NCI-H2029 (cell line): Measurements from ENCODE around the gene PIMREG.

Experiments
- DNase-seq: peaks from one replicate; lab custom pipeline; 2025; lab: John Stamatoyannopoulos, UW

The PIMREG gene, protein sequence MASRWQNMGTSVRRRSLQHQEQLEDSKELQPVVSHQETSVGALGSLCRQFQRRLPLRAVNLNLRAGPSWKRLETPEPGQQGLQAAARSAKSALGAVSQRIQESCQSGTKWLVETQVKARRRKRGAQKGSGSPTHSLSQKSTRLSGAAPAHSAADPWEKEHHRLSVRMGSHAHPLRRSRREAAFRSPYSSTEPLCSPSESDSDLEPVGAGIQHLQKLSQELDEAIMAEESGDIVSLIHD

DNA sequence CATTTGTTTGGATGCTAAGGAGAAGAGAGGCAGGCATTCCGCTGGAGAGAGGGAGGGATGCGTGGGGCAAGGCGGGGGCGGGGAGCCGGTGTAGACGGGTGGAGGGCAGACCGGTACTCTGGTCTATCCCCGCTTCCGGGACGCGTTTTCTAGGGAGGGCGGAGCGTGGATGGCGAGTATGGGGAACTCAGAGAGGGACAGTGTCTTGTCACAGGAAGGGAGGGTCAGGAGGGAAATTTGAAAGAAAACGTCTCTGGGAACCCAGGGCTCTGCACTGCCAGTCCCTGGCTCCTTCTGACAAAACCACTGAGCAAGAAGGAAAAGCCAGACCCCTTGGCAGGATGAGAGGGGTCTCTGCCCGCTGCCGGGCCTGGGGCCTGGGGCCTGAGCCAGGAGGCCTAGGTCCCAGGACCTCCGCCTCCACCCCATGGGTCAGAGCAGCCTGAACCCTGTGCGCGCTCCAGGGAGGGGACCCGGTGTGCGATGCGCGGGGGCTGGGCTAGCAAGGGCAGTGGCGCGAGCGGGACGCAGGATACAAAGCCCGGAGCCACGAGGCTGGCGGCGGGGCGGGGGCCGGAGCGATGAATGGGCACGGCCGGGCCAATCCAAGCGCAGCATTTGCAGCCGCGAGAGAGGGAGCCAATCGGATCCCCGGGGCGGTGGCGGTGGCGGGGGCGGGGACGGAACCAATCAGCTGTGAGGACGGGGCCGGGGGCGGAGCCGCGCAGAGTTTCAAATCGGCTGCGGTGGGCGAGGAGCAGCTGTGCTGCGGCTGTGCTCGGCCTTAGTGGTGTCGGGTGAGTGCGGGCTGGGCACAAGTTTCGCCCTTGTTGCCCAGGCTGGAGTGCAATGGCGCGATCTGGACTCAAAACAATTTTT lies at the start of gene PIMREG:
PIMREG (plus strand) TSS at position 764 of the 879 bp plus-strand sequence. CDS start 656 bp downstream, outside the sequence.
- DNase-seq: peak; percentile 75

DNA sequence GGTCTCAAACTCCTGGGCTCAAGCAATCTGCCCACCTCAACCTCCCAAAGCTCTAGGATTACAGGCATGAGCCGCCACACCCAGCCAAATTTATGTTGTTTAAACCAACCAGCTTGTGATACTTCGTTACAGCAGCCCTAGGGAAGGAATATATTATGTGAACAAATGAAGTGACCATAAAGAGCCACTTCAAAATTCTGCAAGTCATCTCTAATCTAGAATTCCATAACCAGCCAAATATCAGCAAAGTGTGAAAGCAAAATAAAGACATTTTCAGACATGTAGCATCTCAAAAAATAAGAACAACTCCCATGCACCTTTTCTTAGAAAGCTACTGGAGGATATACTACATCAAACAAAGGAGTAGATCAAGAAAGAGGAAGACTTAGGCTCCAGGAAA lies 45.3 kb upstream of the PIMREG start:
- no peak for DNase-seq

DNA sequence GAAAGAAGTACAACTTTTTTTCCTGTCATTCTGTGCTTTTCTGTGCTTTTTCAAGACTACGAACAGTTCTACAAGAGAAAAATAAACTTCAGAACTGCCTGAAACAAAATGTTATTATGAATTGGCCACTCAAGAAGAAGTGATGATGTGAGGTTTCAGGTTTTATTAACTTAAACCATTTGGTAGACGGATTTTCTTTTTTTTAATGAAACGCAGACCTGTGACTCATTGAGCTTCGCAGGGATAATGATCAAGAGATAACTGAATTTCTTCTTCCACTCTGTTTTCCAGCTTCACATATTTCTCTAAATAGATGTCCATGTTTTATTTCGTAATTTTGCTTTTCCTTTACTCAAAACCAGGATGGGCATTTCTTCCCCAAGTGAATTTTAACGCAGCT lies 42.0 kb upstream of the PIMREG start:
- DNase-seq: no peak

DNA sequence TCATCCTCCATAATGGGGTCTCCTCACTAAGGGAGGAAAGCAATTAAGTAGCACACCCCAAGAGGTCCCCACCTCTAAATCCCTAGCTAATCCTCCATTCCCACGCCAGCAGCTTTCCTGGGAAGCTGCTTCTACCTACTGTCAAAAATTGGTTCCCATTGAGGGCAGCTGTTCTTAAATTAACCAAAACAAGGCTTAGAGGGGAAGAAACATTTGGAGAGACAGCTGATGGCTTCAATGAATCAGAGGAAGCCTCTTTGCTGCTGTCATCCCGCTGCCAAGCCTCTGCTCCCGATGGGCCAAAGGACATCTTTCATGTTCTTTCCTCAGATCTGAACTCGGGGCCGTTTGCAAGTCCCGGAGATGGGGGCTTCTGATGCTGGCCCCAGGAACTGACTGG lies 36.0 kb upstream of the PIMREG start:
- no peak for DNase-seq

DNA sequence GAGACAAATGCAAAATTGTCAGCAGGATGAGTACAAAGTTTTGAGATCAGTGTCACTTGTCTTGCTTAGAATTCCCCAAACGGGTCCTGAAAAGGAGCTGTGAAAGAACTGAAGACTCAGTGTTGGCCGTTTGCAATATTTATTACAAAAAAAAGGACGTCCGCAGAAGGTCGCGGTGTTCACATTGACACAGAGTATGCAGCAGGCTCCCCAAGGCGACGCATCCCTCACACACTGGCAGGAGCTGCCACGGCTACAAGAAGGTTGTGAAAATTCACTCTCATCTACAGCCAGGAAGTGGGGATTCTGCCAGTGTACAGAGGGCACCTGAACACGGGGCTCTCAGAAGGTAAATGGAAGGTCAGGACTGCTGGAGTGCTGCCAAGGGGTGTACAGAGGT lies 35.5 kb upstream of the PIMREG start:
- DNase-seq: no peak

DNA sequence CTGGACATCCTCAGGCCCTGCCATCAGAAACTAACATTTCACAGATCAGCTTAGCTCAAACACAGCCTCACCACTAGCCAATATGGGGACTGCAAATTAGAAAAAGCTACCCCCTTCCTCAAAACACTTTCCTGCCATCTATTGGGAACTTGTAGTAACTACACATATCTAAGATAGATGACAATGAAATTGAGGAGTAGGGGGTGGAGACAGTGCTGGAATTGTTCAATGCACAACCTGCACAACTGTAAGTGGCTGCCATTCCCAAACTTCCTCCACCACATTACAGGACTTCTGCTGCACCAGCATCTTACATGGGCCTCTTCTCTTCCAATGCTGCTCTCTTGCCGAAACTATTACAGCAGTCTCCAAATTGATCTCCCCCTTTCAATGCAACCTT lies 31.2 kb upstream of the PIMREG start:
- no peak for DNase-seq

DNA sequence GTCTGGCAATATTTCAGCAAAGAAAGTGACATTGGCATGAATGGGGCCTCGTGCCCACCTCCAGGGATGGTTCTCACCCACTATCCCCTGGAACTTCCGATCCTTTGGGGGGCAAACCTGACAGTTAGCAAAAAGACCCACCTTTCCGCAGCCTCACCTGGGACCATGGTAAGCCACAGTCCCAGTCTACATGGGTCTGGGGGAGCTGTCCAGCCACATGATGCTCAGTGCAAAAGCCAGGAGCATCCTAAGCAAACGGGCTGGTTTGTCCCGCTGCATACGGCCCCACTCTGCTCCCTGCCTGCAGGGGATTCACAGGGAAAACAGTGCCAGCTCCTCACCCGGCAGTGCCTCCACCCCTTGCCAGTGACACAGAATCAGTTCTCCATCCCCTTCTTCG lies 28.6 kb upstream of the PIMREG start:
- DNase-seq: no peak

DNA sequence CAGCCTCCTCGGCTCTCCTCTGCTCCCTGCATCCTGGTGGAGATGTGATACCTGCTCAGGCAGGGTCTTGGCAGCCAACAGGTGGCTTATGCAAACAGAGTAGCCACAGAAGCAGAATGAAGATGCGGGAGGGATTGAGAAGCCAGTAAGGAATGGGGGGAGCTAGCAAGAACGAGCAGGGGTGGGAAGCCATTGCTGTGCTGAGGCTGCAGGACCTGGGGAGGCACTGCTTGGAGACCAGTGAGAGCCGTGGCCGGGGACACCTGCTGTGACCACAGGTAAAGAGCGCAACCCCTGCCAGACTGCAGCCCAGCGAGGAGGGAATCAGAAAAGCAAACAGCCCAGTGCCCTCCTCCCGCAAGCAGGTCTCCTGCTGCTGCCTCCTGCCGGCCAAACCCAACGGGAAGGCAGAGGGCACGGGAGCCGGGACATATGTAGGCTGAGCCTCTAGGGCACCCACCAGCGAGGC lies 24.0 kb upstream of the PIMREG start:
- DNase-seq: peak; percentile 18

DNA sequence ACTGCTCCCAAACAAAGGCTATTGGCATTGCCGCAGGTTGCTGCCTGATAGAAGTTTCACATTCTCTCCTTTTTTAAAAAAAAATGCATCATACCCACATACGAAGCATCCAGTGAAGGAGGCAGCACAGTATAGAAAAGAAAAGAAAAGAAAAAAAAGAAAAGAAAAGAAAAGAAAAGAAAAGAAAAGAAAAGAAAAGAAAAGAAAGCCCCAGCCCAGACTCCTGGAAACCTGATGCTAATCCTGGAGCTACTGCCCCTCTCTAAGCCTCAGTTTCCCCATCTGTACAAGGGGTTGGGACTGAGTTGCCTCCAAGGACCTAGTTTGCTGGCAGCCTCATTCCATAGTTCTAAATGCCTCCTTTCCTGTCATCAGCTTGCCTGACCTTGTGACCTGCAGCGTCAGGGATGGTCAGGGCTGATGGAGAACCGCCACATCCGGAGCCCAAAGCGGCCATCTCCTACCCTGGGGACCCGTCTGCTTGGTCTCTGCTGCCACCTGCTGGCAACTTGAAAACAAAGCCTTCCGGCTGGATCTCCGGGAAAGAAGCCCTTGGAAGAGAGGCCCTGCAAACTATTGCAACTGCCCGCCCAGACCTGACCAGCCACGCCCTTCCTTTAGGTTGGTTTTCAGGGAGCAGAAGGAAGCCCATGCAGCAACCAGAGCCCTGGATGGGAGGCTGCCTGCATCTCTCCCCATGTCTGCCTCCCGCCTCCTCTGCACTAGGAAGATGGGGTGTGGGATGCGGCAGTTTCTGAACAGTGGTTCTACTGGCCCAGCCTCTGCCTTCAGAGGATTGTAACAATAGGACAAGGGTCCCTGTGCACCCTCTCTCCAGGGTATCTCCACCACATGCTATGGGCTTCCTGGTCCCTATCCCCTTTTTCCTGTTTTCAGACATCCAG lies 22.3 kb upstream of the PIMREG start:
- peak; percentile 42 for DNase-seq

DNA sequence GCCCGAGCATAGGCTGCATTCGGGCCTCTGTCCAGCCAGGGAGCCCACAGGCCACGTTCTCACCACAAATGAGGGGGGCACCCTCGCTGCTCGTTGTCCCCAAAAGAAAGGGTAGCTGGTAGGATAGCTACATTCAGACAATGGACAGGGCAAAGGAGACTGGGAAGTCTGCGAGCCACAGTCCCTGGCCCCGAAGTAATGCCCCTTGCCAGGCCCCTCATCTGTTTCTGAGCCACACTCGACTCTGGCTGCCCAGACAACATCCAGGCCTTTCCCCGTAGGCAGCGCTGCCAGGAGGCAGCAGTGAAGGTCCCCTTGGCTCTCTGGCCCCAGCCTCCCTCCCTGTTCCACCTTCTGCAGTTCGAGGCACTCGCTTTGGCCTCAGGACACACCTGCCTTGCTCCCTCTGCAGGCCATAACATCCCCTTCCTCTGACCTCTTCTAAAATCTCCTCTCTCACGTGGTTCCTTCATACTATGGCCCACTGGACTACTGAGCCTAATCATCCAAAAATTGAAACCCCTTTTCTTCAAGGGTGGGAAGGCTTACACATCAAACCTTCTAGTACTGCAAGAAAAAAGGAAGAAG lies 21.5 kb upstream of the PIMREG start:
- no peak for DNase-seq

DNA sequence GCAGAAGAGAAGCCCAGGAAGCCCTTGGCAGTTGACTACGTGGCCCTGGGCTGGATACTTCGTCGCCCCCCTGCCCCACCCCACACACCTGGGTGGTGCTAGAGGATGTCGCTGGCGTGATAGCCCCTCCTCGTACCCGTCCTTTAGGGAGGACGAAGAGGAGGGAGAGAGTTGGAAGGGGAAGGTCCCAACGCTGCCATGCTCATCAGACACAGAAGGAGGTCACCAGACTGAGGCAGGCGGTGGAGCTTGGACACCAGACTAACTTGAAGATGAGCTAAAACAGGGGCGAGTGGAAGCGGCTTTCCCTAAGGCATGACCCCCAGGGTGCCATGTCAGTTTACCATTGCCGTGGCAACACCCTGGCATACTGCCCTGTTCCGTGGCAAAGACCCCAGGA lies 20.3 kb upstream of the PIMREG start:
- no peak for DNase-seq

DNA sequence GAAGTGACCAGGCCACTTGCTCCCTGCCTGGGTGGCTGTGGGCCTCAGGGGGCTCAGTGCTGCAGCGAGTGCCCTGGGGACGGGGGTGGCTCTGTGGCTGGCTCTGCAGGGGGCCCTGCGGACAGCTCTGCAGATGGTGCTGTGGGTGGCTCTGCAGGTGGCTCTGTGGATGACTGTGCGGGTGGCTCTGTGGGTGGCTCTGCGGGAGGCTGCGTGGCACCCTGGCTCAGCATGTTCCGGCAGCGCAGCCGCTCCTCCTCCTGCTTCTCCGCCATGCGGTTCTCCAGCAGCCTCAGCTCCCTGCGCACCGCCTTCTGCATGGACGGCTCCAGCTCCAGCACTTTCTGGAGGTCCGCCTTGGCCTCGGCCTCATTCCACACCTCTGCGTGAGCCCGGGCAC lies 18.8 kb upstream of the PIMREG start:
- DNase-seq: no peak

DNA sequence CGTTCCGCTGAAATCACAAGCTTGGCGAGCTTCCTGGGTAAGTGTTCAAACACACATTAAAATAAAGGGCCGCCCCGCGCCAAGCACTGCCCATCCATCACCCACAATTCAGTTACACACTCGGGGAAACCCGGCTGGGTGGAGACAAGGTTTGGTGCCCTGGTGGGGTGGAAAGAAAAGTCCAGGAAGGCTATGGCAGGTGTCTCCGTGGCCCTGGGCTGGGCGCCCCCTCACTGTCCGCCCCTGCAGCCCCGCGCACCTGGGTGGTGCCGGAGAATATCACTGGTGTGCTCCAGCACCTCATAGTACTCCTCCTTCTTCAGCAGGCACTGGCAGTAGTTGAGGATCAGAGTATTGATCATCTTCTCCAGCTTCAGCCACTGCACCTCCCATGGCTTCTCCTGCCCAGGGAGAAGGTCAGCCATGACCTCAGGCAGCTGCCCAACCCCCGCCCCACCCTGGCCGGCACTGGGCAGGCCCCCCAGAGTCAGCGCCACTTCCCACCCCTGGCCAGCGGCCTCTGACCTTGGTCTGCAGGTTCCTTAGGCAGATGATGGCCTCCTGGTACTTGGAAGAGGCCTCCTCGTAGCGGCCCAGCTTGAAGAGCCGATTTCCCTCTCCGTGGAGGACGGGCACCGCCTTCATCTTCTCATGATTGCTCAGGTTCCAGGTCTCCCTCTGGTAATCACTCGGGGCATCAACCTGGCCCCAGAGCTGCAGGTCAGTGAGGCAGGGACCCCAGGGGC lies 17.7 kb upstream of the PIMREG start:
- DNase-seq: no peak

DNA sequence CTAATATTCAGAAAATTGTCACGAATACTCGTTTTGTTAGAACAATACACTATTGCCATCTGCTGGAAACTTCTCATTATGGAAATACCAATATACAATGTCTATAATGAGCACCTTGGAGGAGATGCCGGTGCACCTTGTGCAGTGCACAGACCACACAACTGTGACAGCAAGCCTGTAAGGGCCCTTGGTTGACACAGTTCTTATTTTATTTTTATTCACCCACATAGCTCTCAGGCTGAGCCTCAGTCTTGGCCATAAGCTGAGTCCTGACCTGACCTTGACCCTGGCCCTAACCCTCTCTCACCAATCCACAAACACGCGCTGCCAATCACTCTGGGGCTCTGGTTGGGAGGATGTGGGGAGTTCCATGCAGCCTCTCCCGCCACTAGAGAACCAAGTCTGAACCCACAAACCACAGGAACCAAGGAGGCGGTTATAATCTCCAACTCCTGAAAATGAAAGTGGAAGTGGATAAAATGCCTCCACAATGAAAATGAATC lies 16.9 kb upstream of the PIMREG start:
- DNase-seq: no peak

DNA sequence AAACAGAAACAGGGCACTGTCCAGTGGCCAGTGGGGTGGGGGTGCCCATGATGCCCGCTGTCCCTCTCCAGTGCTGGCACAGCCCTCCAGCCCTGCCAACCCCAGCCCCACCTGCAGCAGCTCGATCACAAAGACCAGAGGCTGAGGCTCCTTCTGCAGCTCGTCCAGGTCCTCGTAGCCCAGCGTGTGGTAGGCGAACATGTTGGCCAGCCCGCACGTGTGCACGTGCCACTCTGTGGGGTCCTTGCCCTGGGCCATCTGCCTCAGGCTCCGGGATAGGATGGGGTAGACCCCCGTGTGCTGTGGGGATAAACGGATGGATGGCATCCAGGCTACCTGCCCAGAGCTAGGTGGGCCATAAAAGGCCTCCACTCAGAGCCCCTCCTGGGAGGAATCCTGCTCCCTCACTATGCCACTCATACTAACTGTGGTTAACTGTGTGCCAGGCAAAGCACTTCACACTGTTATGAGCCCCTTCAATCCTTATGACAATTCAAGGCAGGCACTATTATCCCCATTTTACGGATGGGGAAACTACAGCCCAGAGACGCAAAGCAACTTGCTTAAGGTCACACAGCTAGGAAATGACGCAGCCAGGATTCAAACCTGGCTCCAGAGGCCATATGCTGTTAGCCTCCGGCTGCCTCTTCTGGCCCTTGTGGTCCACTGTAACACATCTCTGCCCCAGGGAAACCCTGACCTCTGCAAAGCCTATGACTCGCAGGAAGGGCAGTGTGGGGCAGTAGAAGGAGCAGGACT lies 15.9 kb upstream of the PIMREG start:
- DNase-seq: no peak

DNA sequence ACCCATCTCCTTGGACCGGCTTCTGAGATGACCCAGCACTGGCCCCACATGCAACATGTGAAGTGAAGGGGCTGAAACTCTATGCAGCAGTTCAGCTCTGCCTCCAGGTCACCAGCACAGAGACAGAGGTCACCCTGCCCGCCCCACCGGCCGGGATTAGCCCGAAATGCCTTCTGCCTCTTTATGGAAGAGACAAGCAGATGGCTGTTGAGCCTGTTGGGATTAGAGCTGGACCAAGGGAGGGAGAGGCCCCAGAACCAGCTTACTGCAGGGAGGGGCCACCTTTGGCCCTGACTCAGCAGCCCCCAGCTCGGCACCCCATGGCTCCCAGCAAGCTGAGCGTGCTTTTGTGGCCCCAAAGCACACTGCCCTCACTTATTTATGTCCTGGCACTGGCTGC lies 15.0 kb upstream of the PIMREG start:
- no peak for DNase-seq

DNA sequence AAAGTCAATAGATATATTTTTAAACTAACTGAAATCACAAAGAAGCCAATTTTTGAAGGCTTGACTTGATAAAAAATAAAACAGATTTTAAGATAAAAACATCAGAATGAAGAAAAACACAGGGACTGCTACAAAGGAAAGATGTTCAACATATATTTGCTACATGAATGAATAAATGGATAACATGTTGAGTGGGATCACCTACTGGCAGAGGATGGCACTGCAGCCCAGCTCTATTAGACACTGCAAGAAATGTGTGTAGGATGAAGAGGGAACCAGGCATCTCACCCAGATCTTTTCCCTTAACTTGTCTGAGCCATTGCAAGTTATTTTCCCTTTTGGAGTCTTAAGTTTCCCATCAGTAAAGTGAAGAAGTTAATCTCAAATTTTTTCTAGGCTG lies 13.5 kb upstream of the PIMREG start:
- no peak for DNase-seq

DNA sequence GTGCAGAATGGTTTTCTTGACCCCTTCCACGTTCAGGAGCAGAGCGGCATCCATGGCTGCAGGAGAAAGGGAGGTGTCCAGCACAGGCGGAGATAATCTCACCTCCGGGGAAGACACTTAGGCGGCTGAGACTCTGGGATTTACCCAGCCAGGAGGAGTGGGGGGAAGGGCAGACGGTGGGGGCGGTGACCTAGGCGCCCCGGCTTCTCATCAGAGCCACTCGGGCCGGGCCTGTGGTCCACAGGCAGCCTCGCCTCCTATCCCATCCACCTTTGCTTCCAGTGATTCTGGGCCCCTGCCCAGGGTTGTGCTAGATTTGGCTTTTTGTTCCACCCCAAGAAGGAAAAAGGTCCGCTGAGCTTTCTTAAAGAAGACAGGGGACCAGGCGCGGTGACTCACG lies 9.2 kb upstream of the PIMREG start, which contains the start of gene AIPL1:
AIPL1 (minus strand) TSS at position 71 of the 400 bp plus-strand sequence; CDS start at position 54, 17 bp downstream.
- no peak for DNase-seq

DNA sequence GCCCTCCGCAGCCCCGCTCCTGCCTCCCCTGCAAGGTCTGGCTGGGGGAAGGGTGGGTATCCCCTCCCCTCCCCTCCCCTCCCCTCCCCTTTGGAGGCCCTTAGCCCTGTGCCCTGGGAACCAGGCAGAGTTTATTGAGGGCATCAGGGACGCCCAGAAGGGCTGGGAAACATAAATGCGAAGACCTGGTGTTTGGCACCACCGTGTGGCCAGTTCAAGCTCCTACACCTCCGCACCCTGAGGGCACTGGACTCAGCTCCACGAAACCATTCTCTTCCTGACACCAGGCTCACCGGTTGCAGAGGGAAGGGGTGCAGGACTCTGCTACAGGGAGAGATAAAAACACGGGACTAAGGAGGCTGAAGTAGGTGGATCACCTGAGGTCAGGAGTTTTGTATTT lies 8.3 kb upstream of the PIMREG start:
- no peak for DNase-seq

DNA sequence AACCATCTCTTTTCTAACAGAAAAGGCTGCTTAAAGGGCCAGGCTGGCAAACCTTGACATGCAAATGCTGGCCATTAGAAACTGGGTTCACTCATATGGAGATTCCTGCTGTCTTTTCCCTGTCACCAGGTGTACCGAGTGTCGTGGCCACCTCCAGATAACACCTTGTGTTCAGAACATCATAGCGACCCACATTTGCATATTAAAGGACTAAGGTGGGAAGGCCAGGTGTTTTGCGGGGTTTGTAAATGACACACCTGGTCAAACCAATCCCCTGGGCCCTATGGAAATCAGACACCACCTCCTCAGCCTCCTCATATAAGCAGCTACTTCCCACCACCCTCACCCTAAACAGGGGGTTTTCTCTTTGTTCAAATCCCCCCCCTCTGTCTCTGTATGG lies 6.8 kb upstream of the PIMREG start:
- no peak for DNase-seq
